ENCODE measurements around the gene LIN7A. TPM values are rescaled to one million over a fixed set of nuclear protein-coding genes. Genes with fewer than 3 reads are reported as not detected.

LIN7A gene
- total RNA-seq, 2 donors from 2014 or later = 0.41 to 5.8 TPM

DNA sequence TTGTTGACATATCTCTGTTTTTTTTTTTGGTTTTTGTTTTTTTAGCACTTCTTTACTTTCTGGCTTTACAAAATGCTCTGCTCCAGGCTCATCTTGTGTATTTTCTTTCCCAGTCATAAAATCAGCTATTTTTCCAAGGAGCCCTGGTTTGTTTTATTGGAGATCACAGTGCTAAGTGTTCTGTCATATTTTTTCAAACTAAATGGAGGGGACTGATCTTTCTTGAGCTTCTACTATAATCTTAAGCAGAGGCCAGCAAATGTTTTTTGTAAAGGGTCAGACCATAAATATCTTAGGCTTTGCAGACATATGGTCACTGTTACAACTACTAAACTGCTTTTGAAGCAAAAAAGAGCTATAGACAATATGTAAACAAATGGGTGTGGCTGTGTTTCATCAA lies 30.6 kb upstream of the LIN7A start:
- H3K36me3 ChIP-seq = no peaks in the 10 kb centered on the region
- no peak overlapping the region for H3K27ac ChIP-seq
- TF ChIP-seq CTCF (IDR thresholded peaks at IDR 0.05) = no peak
- H3K27me3 ChIP-seq (replicated peaks; ENCODE audit: insufficient read depth) = no peaks in the 10 kb centered on the region
- ATAC-seq (ENCODE audit: insufficient number of reproducible peaks, low FRiP score, low read depth) (no peak), DNase-seq (ENCODE audit: low spot score) (no peak)
- no peaks in the 10 kb centered on the region for H3K9me3 ChIP-seq
- H3K4me1 ChIP-seq (ENCODE audit: control insufficient read depth in 1 of 2, low read depth in 2 of 2) = no peaks in the 10 kb centered on the region
- H3K4me3 ChIP-seq = no peak overlapping the region

GRCh38 chr12:80967565-80967964 lies 29.8 kb upstream of the LIN7A start:
- Histone ChIP-seq H3K36me3 (no peaks in the 10 kb centered on the region), H3K27me3 (replicated peaks; ENCODE audit: insufficient read depth) (no peaks in the 10 kb centered on the region), H3K4me3 (no peak overlapping the region), H3K27ac (no peak overlapping the region), H3K9me3 (no peaks in the 10 kb centered on the region), H3K4me1 (ENCODE audit: control insufficient read depth in 1 of 2, low read depth in 2 of 2) (no peaks in the 10 kb centered on the region)
- DNase-seq (ENCODE audit: low spot score) (no peak), ATAC-seq (ENCODE audit: insufficient number of reproducible peaks, low FRiP score, low read depth) (no peak)
- TF ChIP-seq CTCF (IDR thresholded peaks at IDR 0.05) = no peak

DNA sequence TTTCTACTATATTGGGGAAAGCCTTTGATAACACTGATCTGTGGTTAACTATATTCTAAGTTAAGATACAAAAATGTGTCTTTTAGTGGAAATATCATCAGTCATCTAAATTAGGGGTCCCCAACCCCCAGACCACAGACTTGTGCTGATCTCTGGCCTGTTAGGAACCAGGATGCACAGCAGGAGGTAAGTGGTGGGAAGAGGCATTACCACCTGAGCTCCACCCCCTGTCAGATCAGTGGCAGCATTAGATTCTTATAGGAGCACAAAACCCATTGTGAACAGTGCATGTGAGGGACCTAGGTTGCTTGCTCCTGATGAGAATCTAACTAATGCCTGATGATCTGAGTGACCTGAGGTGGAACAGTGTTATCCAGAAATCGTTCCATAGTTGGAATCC lies 28.3 kb upstream of the LIN7A start:
- DNase-seq (ENCODE audit: low spot score) (no peak), ATAC-seq (ENCODE audit: insufficient number of reproducible peaks, low FRiP score, low read depth) (no peak)
- Histone ChIP-seq H3K4me1 (ENCODE audit: control insufficient read depth in 1 of 2, low read depth in 2 of 2) (no peaks in the 10 kb centered on the region), H3K27me3 (replicated peaks; ENCODE audit: insufficient read depth) (no peaks in the 10 kb centered on the region), H3K36me3 (no peaks in the 10 kb centered on the region), H3K9me3 (no peaks in the 10 kb centered on the region), H3K4me3 (no peak overlapping the region), H3K27ac (no peak overlapping the region)
- TF ChIP-seq CTCF (IDR thresholded peaks at IDR 0.05) = no peak

- Histone ChIP-seq H3K4me3 (no peak overlapping the region), H3K4me1 (ENCODE audit: control insufficient read depth in 1 of 2, low read depth in 2 of 2) (no peaks in the 10 kb centered on the region), H3K9me3 (no peaks in the 10 kb centered on the region), H3K27ac (no peak overlapping the region), H3K36me3 (no peaks in the 10 kb centered on the region), H3K27me3 (replicated peaks; ENCODE audit: insufficient read depth) (no peaks in the 10 kb centered on the region)
- no peak for ATAC-seq (ENCODE audit: insufficient number of reproducible peaks, low FRiP score, low read depth)
- DNase-seq (ENCODE audit: low spot score) = no peak
- no peak for TF ChIP-seq CTCF (IDR thresholded peaks at IDR 0.05)
Observed at GRCh38 chr12:80958162-80958561, 20.4 kb upstream of the LIN7A start.

DNA sequence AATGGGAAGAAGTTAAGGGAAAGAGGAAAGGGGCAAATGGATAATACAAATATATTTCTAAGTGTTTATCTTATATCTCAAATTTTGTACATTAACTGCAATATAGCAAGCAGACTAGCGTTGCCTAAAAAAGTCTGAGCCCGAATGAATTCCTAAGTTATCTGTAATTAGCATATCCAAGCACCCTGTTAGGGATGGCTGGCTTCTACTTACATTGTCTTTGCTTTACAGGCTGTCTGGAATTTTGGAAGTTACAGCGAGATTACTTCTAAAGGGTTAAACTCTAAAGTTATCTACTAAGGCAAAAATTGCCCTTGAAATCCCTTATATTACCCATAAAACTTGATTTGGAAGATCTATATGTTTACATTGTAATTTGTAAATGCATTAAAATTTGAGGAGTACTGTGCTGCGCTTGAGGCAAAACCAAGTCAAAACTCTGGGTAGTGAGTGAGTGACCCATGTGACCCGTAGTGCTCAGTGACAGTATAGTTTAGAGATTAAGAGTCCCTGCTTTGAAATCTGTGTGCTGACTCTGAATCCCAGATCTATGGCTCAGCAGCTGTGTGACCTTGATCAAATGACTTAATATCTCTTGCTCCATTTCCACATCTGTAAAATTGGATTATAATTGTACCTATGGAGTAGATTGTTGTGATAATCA lies 17.3 kb upstream of the LIN7A start:
- Histone ChIP-seq H3K36me3 (no peaks in the 10 kb centered on the region), H3K27ac (no peak overlapping the region), H3K27me3 (replicated peaks; ENCODE audit: insufficient read depth) (no peaks in the 10 kb centered on the region), H3K9me3 (no peaks in the 10 kb centered on the region), H3K4me1 (ENCODE audit: control insufficient read depth in 1 of 2, low read depth in 2 of 2) (no peaks in the 10 kb centered on the region), H3K4me3 (no peak overlapping the region)
- ATAC-seq (ENCODE audit: insufficient number of reproducible peaks, low FRiP score, low read depth) (no peak), DNase-seq (ENCODE audit: low spot score) (no peak)
- TF ChIP-seq CTCF (IDR thresholded peaks at IDR 0.05) = no peak

Measured in thoracic aorta (tissue), 2 donors.